Lower leg skin (tissue), 4 donors: ENCODE data around the gene SMPDL3A. TPM values are rescaled to one million over a fixed set of nuclear protein-coding genes. Genes with fewer than 3 reads are reported as not detected.

ENCODE experiments used
- DNase-seq, 2 donors: peaks; one replicate each; pipeline ENCODE4 v3.0.0-alpha.2; 2019; ENCODE audit warnings: low spot score in 2 of 2
- H3K4me3 ChIP-seq: fragments of 200-600 bp; sonication (generic); 2 replicates; pipeline ENCODE4 v1.5.1; 2017; ENCODE audit warnings: mild to moderate bottlenecking, low read depth; ENCODE audit not compliant: poor library complexity, severe bottlenecking
- CTCF ChIP-seq, 3 donors: fragments of 450-650 bp; IDR thresholded peaks; one replicate each; pipeline ENCODE4 v1.5.1; 2016; ENCODE audit warnings: antibody characterized with exemption in 3 of 3, mild to moderate bottlenecking in 3 of 3, moderate library complexity in 2 of 3
- POLR2A ChIP-seq, 2 donors: fragments of 450-650 bp; IDR thresholded peaks; one replicate each; pipeline ENCODE4 v1.6.1; 2016 to 2017; ENCODE audit warnings: antibody characterized with exemption in 2 of 2, mild to moderate bottlenecking in 1 of 2, moderate library complexity in 1 of 2
- WGBS, 2 donors: methylation state at CpG; one replicate each; pipeline ENCODE4 v1.1.5; 2018; 5-methylcytosine and 5-hydroxymethylcytosine counted together
- intact Hi-C: fragments of 100-400 bp; cut with DNase I; formaldehyde crosslinking; loops from one replicate; pipeline ENCODE4 v1.15.0; 2023; ENCODE audit warnings: low total_unique reads
- total RNA-seq, 4 donors: library from RNA; depleted of rRNA; stranded (reverse); fragments of >200 nt; gene quantifications; one replicate each; pipeline ENCODE4 v1.1.0, GENCODE V29; 2016

The SMPDL3A gene
- total RNA-seq, 4 donors from 2014 or later: 109 to 120 (median 113) TPM

GRCh38 chr6:122821095-122821494 is 32.0 kb downstream of the SMPDL3A start:
- TF ChIP-seq CTCF (IDR thresholded peaks at IDR 0.05) (no peak), POLR2A (IDR thresholded peaks at IDR 0.05) (no peak)
- 52 to 59% methylated on average over 2 of the region's 2 CpGs for WGBS, 2 donors
- intact Hi-C loops: no loop called here
- no peak for DNase-seq
- H3K4me3 ChIP-seq: no peak overlapping the region

DNA sequence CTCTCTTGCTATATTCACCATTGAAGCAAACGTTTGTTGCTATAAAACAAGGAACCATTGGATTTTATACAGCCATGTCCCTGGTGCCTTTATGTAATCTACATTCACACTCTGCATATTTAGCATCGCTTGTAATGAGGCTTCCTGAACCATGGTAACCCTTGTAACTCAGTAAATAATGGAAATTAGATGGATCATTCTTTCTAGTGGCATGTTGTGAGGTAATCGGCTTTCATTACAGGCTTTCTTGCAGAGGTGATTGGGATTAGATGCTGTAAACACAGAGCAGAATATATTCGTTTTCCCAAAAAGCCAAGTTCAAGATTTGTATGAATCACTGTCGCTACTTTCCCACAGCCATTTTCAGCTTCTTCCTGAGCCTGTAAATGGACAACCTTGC is 36.1 kb downstream of the SMPDL3A start:
- DNase-seq: no peak
- H3K4me3 ChIP-seq: no peak overlapping the region
- 60 to 65% methylated on average over 5 of the region's 5 CpGs for WGBS, 2 donors
- TF ChIP-seq CTCF (IDR thresholded peaks at IDR 0.05) (no peak), POLR2A (IDR thresholded peaks at IDR 0.05) (no peak)
- intact Hi-C loops: no loop called here

- H3K4me3 ChIP-seq: no peak overlapping the region
- 58 to 67% methylated on average over 1 of the region's 1 CpG for WGBS, 2 donors
- no peak for DNase-seq
- TF ChIP-seq CTCF (IDR thresholded peaks at IDR 0.05) (no peak), POLR2A (IDR thresholded peaks at IDR 0.05) (no peak)
- intact Hi-C loops: no loop called here
Measured at GRCh38 chr6:122829456-122829855, 40.4 kb downstream of the SMPDL3A start.

GRCh38 chr6:122831511-122831910 is 42.5 kb downstream of the SMPDL3A start:
- 36 to 75% methylated on average over 1 of the region's 1 CpG for WGBS, 2 donors
- DNase-seq: no peak
- H3K4me3 ChIP-seq: no peak overlapping the region
- intact Hi-C loops: no loop called here
- TF ChIP-seq POLR2A (IDR thresholded peaks at IDR 0.05): no peak
- TF ChIP-seq CTCF (IDR thresholded peaks at IDR 0.05): no peak

DNA sequence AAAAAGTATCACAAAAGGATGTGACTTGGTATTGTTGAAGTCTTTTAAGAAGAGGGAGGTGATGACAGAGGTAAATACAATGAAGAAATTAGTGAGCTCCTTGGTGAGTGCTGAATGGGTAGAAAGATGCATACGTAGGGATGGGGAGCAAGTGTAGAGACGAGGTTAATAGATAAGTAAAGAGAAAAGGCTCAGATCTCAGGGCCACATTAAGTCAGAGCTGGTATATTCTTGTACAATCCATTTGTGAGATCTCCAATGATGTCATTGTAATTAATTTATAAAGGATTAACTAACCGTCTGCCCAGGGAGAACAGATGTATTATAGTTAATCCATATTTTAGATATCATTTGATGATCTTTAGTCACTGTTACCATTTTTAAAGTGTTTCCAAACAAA is 43.4 kb downstream of the SMPDL3A start:
- intact Hi-C loops: no loop called here
- DNase-seq: no peak

More for the DNA sequence above, 43.4 kb downstream of the SMPDL3A start:
- 74 to 78% methylated on average over 3 of the region's 3 CpGs for WGBS, 2 donors
- TF ChIP-seq CTCF (IDR thresholded peaks at IDR 0.05) (no peak), POLR2A (IDR thresholded peaks at IDR 0.05) (no peak)
- H3K4me3 ChIP-seq: no peak overlapping the region
